NCI-H2196 (cell line): ENCODE results near the gene DEUP1.
"Not testable (repeated sequence)": the region's sequence is repeated elsewhere in the genome, so short reads cannot be mapped to it uniquely, and the experiment has no call there.

Experiments
- DNase-seq: peaks from one replicate; lab custom pipeline; 2025; ENCODE audit not compliant: unreplicated experiment; lab: John Stamatoyannopoulos, UW

Gene DEUP1, protein sequence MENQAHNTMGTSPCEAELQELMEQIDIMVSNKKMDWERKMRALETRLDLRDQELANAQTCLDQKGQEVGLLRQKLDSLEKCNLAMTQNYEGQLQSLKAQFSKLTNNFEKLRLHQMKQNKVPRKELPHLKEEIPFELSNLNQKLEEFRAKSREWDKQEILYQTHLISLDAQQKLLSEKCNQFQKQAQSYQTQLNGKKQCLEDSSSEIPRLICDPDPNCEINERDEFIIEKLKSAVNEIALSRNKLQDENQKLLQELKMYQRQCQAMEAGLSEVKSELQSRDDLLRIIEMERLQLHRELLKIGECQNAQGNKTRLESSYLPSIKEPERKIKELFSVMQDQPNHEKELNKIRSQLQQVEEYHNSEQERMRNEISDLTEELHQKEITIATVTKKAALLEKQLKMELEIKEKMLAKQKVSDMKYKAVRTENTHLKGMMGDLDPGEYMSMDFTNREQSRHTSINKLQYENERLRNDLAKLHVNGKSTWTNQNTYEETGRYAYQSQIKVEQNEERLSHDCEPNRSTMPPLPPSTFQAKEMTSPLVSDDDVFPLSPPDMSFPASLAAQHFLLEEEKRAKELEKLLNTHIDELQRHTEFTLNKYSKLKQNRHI

GRCh38 chr11:93330446-93330984, at the start of gene DEUP1:
Gene DEUP1, plus strand, starts transcription at chr11:93330742. Its CDS starts 1,518 bp downstream, at chr11:93332260.
- DNase-seq, result peak; percentile 65

GRCh38 chr11:93285430-93285829, 45.1 kb upstream of the DEUP1 start:
- DNase-seq, result no peak

DNA sequence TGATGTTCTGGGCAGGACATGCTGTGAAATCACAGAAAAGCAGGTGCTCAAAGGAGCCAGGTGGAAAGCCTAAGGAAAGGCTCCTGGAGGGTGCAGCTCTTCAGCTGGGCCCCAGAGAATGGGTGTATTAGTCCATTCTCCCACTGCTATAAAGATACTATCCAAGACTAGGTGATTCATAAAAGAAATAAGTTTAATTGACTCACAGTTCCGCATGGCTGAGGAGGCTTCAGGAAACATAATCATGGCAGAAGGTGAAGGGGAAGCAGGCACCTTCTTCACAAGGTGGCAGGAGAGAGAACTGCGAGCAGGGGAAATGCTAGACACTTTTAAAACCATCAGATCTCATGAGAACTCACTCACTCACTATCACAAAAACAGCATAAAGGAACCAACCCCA, 43.1 kb upstream of the DEUP1 start:
- no peak for DNase-seq

- DNase-seq, result no peak
Measured at GRCh38 chr11:93288079-93288478, 42.5 kb upstream of the DEUP1 start.

- DNase-seq, result no peak
Measured at GRCh38 chr11:93288767-93289166, 41.8 kb upstream of the DEUP1 start.

DNA sequence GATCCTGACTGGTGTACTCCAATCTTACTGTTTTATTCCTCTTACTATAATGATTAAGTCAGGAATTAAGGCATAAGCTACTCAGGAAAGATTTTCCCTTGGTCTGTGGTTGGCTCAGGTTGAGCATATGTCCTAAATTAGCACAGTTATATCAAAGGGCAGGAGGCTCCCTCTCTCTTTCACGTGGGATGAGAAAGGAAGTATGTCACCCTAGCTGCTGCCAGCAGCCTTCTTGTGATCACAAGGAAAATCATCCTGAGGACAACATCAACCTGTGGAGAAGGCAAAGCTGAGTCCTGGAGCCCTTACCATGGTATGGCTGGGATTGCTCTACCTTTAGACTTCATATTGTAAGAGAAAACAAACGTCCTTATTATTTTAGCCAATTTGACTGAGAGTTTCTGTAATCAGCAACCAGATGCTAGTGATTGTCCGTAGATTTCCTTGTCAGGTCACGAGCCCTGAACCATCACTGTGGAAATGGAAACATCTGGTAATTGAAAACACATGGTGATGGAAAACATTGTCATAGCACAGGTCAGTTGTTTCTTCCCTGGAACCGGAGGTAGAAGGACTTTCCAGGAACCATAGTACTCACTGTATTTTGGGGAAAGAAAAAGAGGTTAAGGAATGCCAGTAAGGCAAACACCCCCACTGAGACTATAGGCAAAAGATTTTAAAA, 40.6 kb upstream of the DEUP1 start:
- no peak for DNase-seq

DNA sequence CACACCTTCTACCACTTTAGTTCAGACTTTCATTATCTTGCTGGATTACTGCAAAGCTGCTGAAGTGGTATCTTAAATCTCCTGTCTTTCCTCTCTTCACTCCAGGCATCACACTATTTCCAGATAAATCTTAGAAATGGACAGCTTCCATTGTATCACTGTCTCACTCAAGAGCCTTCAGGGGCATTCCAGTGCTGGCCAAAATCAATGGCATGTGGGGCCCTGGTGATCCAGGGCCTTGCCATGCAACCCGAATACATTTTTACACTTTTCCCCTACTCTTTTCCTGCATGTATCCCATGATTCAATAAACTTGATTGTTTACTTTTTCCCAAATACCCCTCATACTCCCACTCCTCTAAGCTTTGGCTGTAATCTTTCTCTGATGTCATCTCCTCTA, 39.4 kb upstream of the DEUP1 start:
- DNase-seq, result no peak

DNA sequence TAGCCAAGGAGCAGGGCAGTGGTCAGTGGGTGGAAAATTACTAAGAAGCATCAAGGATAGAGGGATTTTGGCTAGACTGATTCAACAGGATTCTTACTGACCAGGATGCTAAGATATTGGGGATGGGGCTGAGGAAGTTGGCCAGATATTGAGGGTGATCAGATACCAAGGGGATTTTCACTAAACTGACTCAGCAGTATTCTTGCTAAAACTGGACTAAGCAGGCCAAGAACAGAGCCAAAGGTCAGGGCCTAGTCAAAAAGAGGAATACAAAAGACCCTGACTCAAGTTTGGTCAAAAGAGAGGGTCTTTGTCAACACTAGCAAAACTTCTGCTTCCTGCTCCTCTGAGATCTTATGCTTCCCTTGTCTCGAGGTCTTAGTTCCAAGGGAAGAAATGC, 38.6 kb upstream of the DEUP1 start:
- DNase-seq, result no peak

GRCh38 chr11:93295921-93296575, 34.5 kb upstream of the DEUP1 start:
- no peak for DNase-seq

DNA sequence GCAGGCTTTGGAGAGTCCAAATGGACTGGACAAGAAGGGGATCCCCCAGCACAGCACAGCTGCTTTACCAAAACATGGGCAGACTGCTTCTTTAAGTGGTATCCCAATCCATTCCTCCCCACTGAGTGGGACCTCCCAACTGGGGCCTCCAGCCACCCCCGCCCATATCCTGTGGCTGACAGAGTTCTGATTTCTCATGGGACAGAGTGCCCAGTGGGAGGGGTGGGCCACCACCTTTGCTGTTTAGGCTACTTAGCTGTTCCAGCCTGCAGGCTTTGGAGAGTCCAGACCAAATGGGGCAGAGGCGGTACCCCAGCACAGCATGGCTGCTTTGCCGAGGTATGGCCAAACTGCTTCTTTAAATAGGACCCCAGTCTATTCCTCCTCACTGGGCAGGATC, 26.9 kb upstream of the DEUP1 start:
- DNase-seq, result no peak

DNA sequence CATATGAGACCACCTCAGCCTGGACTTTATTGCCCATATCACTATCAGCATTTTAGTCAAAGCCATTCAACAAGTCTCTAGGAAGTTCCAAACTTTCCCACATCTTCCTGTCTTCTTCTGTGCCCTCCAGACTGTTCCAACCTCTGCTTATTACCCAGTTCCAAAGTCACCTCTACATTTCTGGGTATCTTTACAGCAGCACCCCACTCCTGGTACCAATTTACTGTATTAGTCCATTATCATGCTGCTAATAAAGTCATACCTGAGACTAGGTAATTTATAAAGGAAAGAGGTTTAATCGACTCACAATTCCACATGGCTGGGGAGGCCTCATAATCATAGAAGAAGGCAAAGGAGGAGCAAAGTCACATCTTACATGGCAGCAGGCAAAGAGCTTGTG, 16.1 kb upstream of the DEUP1 start:
- not testable (repeated sequence) for DNase-seq

- no peak for DNase-seq
Measured at GRCh38 chr11:93319224-93319839, 11.2 kb upstream of the DEUP1 start.

DNA sequence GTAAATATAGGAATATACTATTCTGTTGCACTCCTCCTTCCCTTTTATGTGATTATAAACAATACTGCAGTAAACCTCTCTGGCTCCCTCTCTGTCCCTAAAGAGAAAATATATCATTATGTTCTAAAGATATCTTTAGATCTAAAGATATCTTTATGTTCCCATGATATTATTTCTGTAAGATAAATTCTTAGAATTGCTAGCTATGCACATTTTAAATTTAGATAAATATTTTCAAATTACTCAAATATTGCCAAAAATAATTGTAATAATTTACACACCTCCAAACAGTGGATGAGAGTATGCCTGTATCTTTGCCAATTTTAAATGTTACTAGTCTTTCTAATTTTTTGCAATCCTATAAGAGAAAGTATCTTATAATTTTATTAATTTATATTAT, 10.3 kb upstream of the DEUP1 start:
- DNase-seq, result no peak

- DNase-seq, result no peak
Measured at GRCh38 chr11:93322207-93322606, 8.3 kb upstream of the DEUP1 start.

- DNase-seq, result no peak
Measured at GRCh38 chr11:93323747-93324146, 6.8 kb upstream of the DEUP1 start.

GRCh38 chr11:93324500-93324899, 6.0 kb upstream of the DEUP1 start:
- DNase-seq, result no peak

GRCh38 chr11:93326681-93327080, 3.9 kb upstream of the DEUP1 start:
- no peak for DNase-seq

DNA sequence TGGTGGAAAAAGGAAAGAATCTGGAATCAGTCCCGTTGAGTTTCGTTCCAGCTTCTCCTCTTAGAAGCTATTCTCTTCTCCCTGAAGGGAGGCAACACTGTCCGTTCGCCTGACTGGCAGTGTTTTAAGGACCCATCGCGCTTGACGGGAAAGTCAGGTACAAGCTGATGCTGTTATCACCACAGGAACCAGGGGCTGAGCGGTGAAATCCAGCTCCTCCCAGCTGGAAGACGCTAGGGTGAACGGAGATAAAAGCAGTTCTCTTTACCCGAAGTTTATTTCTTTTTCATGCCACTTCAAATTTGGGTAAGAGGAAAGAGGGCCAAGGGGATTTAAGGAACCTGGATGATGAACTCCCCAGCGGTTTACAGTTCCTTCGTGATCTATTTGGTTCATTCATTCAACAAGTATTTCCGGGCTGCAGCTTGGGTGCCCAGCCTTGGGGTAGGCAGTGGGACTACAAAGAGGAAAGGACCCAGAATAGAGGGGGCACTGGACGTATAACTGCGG, 551 bp upstream of the DEUP1 start:
- DNase-seq, result peak; percentile 35

GRCh38 chr11:93340223-93340622, 9.7 kb downstream of the DEUP1 start:
- DNase-seq, result no peak

DNA sequence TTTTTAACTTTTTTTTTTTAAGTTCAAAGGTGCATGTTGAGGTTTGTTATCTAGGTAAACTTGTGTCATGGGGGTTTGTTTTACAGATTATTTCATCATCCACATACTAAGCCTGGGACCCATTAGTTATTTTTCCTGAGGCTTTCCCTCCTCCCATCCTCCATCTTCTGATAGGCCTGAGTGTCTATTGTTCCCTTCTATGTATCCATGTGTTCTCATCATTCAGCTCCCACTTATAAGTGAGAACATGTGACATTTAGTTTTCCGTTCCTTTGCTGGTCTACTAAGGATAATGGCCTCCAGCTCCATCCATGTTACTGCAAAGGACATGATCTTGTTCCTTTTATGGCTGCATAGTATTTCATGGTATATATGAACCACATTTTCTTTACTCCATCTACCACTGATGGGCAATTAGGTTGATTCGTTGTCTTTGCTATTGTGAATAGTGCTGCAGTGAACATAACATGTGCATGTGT, 14.4 kb downstream of the DEUP1 start:
- no peak for DNase-seq

GRCh38 chr11:93348930-93349329, 18.4 kb downstream of the DEUP1 start:
- DNase-seq, result no peak
